Measurements from ENCODE around the gene PLCXD3. TPM values are rescaled to one million over a fixed set of nuclear protein-coding genes. Genes with fewer than 3 reads are reported as not detected.

The PLCXD3 gene
- total RNA-seq, 1 donor from 2014 or later: not detected

DNA sequence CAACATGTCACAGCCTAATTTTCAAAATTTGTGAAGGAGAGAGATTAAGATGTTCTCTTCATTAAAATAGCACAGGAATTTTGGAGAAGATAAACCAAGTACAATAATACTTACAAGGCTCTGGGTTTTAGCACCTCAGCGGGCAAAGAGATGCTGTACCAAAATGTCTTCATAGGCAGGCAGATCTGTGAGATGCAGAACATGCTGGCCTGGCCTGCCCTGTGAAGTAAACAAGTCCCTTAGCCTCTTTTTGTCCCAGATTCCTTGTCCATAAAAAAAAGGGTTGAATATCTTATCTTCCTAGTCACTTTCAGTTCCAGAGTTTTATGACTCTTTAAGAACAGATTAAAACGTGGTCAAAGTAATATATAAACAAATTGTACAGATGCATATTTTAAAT lies 244.0 kb downstream of the PLCXD3 start:
- TF ChIP-seq, protein P1, sequence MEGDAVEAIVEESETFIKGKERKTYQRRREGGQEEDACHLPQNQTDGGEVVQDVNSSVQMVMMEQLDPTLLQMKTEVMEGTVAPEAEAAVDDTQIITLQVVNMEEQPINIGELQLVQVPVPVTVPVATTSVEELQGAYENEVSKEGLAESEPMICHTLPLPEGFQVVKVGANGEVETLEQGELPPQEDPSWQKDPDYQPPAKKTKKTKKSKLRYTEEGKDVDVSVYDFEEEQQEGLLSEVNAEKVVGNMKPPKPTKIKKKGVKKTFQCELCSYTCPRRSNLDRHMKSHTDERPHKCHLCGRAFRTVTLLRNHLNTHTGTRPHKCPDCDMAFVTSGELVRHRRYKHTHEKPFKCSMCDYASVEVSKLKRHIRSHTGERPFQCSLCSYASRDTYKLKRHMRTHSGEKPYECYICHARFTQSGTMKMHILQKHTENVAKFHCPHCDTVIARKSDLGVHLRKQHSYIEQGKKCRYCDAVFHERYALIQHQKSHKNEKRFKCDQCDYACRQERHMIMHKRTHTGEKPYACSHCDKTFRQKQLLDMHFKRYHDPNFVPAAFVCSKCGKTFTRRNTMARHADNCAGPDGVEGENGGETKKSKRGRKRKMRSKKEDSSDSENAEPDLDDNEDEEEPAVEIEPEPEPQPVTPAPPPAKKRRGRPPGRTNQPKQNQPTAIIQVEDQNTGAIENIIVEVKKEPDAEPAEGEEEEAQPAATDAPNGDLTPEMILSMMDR (IDR thresholded peaks at IDR 0.05): no peak

DNA sequence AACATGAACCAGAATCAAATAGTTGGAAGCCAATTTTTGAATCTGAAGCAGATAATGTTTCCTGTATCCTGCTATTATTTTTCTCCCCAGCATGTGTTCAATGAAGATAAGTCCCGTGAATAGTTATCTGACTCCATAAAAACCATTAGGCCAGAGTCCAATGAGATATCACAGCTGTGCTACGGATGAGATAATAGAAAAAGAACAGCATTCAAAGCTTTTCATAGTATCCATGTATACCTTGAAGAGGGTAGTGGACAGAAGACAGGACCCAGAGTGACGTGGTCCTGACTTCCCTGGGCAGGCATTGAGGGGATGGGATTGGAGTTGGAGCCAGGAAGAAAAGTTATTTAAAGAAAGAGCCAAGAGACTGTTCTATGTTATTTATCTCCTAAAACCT lies 246.4 kb downstream of the PLCXD3 start:
- Mint-ChIP-seq H3K9me3 (ENCODE audit: unreplicated experiment) (no peaks in the 10 kb centered on the region), H3K4me1 (ENCODE audit: unreplicated experiment) (no peaks in the 10 kb centered on the region), H3K27me3 (ENCODE audit: unreplicated experiment) (peaks cover 6% of the 10 kb centered on the region), H3K4me3 (ENCODE audit: unreplicated experiment) (no peak overlapping the region), H3K27ac (ENCODE audit: unreplicated experiment) (no peak overlapping the region), H3K36me3 (ENCODE audit: unreplicated experiment) (no peaks in the 10 kb centered on the region)
- TF ChIP-seq, protein P1 (IDR thresholded peaks at IDR 0.05): no peak
- DNase-seq (ENCODE audit: extremely low spot score, unreplicated experiment): no peak

More for the DNA sequence above, 244.0 kb downstream of the PLCXD3 start:
- Mint-ChIP-seq H3K4me3 (ENCODE audit: unreplicated experiment) (no peak overlapping the region), H3K4me1 (ENCODE audit: unreplicated experiment) (no peaks in the 10 kb centered on the region), H3K27me3 (ENCODE audit: unreplicated experiment) (peaks cover 6% of the 10 kb centered on the region), H3K9me3 (ENCODE audit: unreplicated experiment) (no peaks in the 10 kb centered on the region), H3K27ac (ENCODE audit: unreplicated experiment) (no peak overlapping the region), H3K36me3 (ENCODE audit: unreplicated experiment) (no peaks in the 10 kb centered on the region)
- no peak for DNase-seq (ENCODE audit: extremely low spot score, unreplicated experiment)

DNA sequence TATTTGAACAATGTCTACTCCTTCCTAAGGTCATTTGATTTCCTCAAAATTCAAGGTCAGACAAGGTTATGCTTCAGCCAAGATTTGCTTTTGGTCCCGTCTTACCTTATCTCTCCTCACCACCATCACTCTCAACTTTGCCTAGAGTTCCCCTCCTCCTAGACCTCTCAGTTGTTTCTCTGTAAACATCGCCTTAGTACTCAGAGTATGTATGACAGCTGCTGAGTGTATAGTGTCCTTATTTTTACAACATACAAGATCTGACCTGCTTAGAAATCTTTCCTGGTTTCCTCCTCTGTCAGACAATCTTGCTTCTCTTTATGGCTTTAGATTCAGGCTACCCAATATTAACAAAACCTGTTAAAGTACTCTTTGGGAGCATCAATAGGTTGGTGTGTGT lies 247.1 kb downstream of the PLCXD3 start:
- H3K4me1 Mint-ChIP-seq (ENCODE audit: unreplicated experiment): no peaks in the 10 kb centered on the region
- H3K36me3 Mint-ChIP-seq (ENCODE audit: unreplicated experiment): no peaks in the 10 kb centered on the region
- no peak overlapping the region for H3K27ac Mint-ChIP-seq (ENCODE audit: unreplicated experiment)

More for the DNA sequence above, 247.1 kb downstream of the PLCXD3 start:
- Mint-ChIP-seq H3K9me3 (ENCODE audit: unreplicated experiment) (no peaks in the 10 kb centered on the region), H3K4me3 (ENCODE audit: unreplicated experiment) (no peak overlapping the region), H3K27me3 (ENCODE audit: unreplicated experiment) (peaks cover 6% of the 10 kb centered on the region)
- no peak for DNase-seq (ENCODE audit: extremely low spot score, unreplicated experiment)
- TF ChIP-seq, protein P1 (IDR thresholded peaks at IDR 0.05): no peak
